Endothelial cell of umbilical vein (primary cell): Measurements from ENCODE around the gene SGPP1. TPM values are rescaled to one million over a fixed set of nuclear protein-coding genes. Genes with fewer than 3 reads are reported as not detected.

Source experiments
- BruUV-seq: library from RNA; stranded (reverse); fragments of 400-500 nt; replicated peaks from 2 replicates; lab custom pipeline; 2021; lab: Mats Ljungman, UMichigan
- CTCF ChIA-PET: fragments of 300-600, 350-600 bp; sonication (Branson Sonifier 250); formaldehyde crosslinking; loops from one replicate; lab custom pipeline; 2021; ENCODE audit warnings: antibody characterized with exemption, inconsistent platforms; lab: Charles Lee
- POLR2A ChIA-PET: fragments of 300-600, 350-600 bp; sonication (Branson Sonifier 250); formaldehyde crosslinking; loops from one replicate; lab custom pipeline; 2021; ENCODE audit warnings: antibody characterized with exemption, inconsistent platforms; lab: Charles Lee
- DNase-seq: peaks from one replicate; pipeline ENCODE4 v3.0.0-alpha.2; 2011; ENCODE audit warnings: low read depth, low spot score
- FAIRE-seq: peaks from 2 replicates; lab custom pipeline; 2011; peaks lifted over from hg19 to GRCh38; lab: Jason Lieb, UNC
- H2AFZ ChIP-seq: 2 replicates; pipeline ENCODE4 v1.6.0; 2012; ENCODE audit warnings: low read depth, low read length, control low read depth, inconsistent platforms
- H3K27ac ChIP-seq: 2 replicates; pipeline ENCODE4 v1.5.1; 2011; ENCODE audit warnings: low read depth, mild to moderate bottlenecking, control low read depth, low read length, moderate library complexity; ENCODE audit not compliant: insufficient read depth
- H3K27me3 ChIP-seq, 2 experiments: 2 replicates each; pipeline versions ENCODE4 v1.6.0 to v1.6.1; 2011; ENCODE audit warnings: low read length in 2 of 2, mixed read lengths in 1 of 2; ENCODE audit not compliant: control insufficient read depth in 2 of 2, insufficient read depth in 2 of 2
- H3K36me3 ChIP-seq, 2 experiments: 2 replicates in 1 of 2; 3 replicates in 1 of 2; pipeline ENCODE4 v1.5.1; 2011; ENCODE audit warnings: low read length in 2 of 2, mild to moderate bottlenecking in 1 of 2, moderate library complexity in 1 of 2; ENCODE audit not compliant: control insufficient read depth in 2 of 2, insufficient read depth in 2 of 2; ENCODE audit errors: extremely low read depth in 1 of 2
- H3K4me1 ChIP-seq: 3 replicates; pipeline ENCODE4 v1.5.1; 2011; ENCODE audit warnings: mild to moderate bottlenecking, low read length; ENCODE audit not compliant: control insufficient read depth, insufficient read depth; ENCODE audit errors: extremely low read depth
- H3K4me2 ChIP-seq: 2 replicates; pipeline ENCODE4 v1.6.1; 2011; ENCODE audit warnings: low read length, control low read depth, mixed read lengths; ENCODE audit not compliant: insufficient read depth
- H3K4me3 ChIP-seq, 3 experiments: fragments of 200-600 bp in 1 of 3; sonication (generic), shearing (Covaris generic) in 1 of 3; replicated peaks in 1 of 3; 2 replicates each; pipeline ENCODE4 v1.5.1; 2011 to 2016; ENCODE audit warnings: control low read depth in 3 of 3, low read length in 3 of 3, mild to moderate bottlenecking in 2 of 3, inconsistent platforms in 1 of 3, low read depth in 1 of 3, moderate library complexity in 1 of 3; ENCODE audit not compliant: insufficient read depth in 1 of 3
- H3K79me2 ChIP-seq: 2 replicates; pipeline ENCODE4 v1.6.0; 2012; ENCODE audit warnings: low read length, inconsistent platforms; ENCODE audit not compliant: control insufficient read depth, insufficient read depth
- H3K9ac ChIP-seq: replicated peaks from 2 replicates; pipeline ENCODE3; 2011; ENCODE audit warnings: low read length, control low read depth; ENCODE audit not compliant: insufficient read depth; ENCODE audit errors: extremely low read depth
- H3K9me1 ChIP-seq: replicated peaks from 3 replicates; pipeline ENCODE4 v1.6.0; 2011; ENCODE audit warnings: mild to moderate bottlenecking, low read length; ENCODE audit not compliant: control insufficient read depth, insufficient read depth; ENCODE audit errors: extremely low read depth
- H3K9me3 ChIP-seq: replicated peaks from 2 replicates; pipeline ENCODE4 v1.5.1; 2012; ENCODE audit warnings: low read length, inconsistent platforms; ENCODE audit not compliant: control insufficient read depth, insufficient read depth
- H4K20me1 ChIP-seq: replicated peaks from 2 replicates; pipeline ENCODE3; 2011; ENCODE audit warnings: mild to moderate bottlenecking, low read length; ENCODE audit not compliant: control insufficient read depth, insufficient read depth; ENCODE audit errors: extremely low read depth
- CTCF ChIP-seq, 2 donors: IDR thresholded peaks; 1 replicate in 1 of 2; 2 replicates in 1 of 2; pipeline ENCODE4 v1.5.1; 2011; ENCODE audit warnings: low read length in 2 of 2, mild to moderate bottlenecking in 2 of 2, moderate library complexity in 2 of 2, control low read depth in 1 of 2, inconsistent platforms in 1 of 2, low read depth in 1 of 2; ENCODE audit not compliant: insufficient read depth in 1 of 2; ENCODE audit errors: extremely low read depth in 1 of 2
- EZH2 ChIP-seq: IDR thresholded peaks from 2 replicates; pipeline ENCODE4 v1.6.1; 2012; ENCODE audit warnings: borderline replicate concordance, low read depth, mild to moderate bottlenecking, moderate library complexity, low read length, inconsistent platforms; ENCODE audit not compliant: severe bottlenecking
- FOS ChIP-seq: IDR thresholded peaks from 2 replicates; pipeline ENCODE4 v1.6.1; 2011; ENCODE audit warnings: mild to moderate bottlenecking, low read length, moderate library complexity, borderline replicate concordance; ENCODE audit not compliant: insufficient read depth
- GATA2 ChIP-seq: IDR thresholded peaks from 2 replicates; pipeline ENCODE4 v1.7.0; 2011; ENCODE audit warnings: low read depth, mild to moderate bottlenecking, moderate library complexity, mixed read lengths, low read length; ENCODE audit not compliant: insufficient read length, insufficient read depth
- MAX ChIP-seq: IDR thresholded peaks from 2 replicates; pipeline ENCODE4 v1.6.1; 2011; ENCODE audit not compliant: insufficient read depth, insufficient read length
- MYC ChIP-seq: IDR thresholded peaks from one replicate; pipeline ENCODE4 v1.6.1; 2011; ENCODE audit warnings: mild to moderate bottlenecking, low read depth, low read length
- POLR2A ChIP-seq: IDR thresholded peaks from 2 replicates; pipeline ENCODE4 v1.6.1; 2012; ENCODE audit warnings: low read depth, mild to moderate bottlenecking, control low read depth, low read length
- POLR2AphosphoS5 ChIP-seq: IDR thresholded peaks from 2 replicates; pipeline ENCODE4 v1.6.1; 2012; ENCODE audit warnings: low read depth, mild to moderate bottlenecking, control low read depth, low read length, moderate library complexity; ENCODE audit not compliant: insufficient read depth
- dilution Hi-C: fragments of 300-500 bp; cut with MboI; formaldehyde crosslinking; loops from one replicate; pipeline ENCODE4 v1.15.0; 2019; ENCODE audit warnings: low sequenced_read_pairs; ENCODE audit not compliant: extremely low pct_ligation_motif_present
- intact Hi-C: fragments of 100-400 bp; cut with micrococcal nuclease; formaldehyde crosslinking; loops from one replicate; pipeline ENCODE4 v1.10.0; 2022
- polyA plus RNA-seq, 4 experiments: library from polyadenylated mRNA; depleted of rRNA in 3 of 4; stranded (reverse) in 3 of 4; unstranded in 1 of 4; fragments of >200 nt; gene quantifications; 2 replicates each; pipeline versions ENCODE4 v1.2.1 to v1.2.3, GENCODE V29; 2011 to 2012; ENCODE audit warnings: missing spikeins in 1 of 4
- total RNA-seq: library from RNA; stranded (reverse); gene quantifications from 2 replicates; pipeline ENCODE4 v1.2.3, GENCODE V29; 2021

Gene SGPP1
- total and polyA plus RNA-seq, 2 donors (not counting 3 experiments of a cell fraction or from before 2014, with no cell fraction given) = 6.2 to 7.9 TPM

- H3K4me1 ChIP-seq = peaks cover 13% of the 10 kb centered on the region
- FAIRE-seq = no peak
- DNase-seq = no peak
- no peak overlapping the region for H3K4me2 ChIP-seq
- no peaks in the 10 kb centered on the region for H3K27me3 ChIP-seq
- TF ChIP-seq MAX (no peak), POLR2AphosphoS5 (no peak), GATA2 (no peak), EZH2 (no peak), FOS (no peak), MYC (no peak), CTCF (IDR thresholded peaks at IDR 0.05; ENCODE audit: extremely low read depth in 1 of 2, insufficient read depth in 1 of 2, low read depth in 1 of 2, low read length in 2 of 2) (no peak), POLR2A (no peak)
- H2AFZ ChIP-seq = no peak overlapping the region
- intact Hi-C loops = no loop called here
- no peaks in the 10 kb centered on the region for H4K20me1 ChIP-seq
- ChIA-PET POLR2A (interaction anchor here (0.8 kb wide), 1 partner anchor 68 kb away, joined by 3 read pairs; the partner anchor contains the start of gene WDR89), CTCF (interaction anchor here (1.4 to 1.8 kb wide), 3 partner anchors 13 to 26 kb away, joined by 5 to 7 read pairs (median 6); no protein-coding TSS in a partner anchor)
- dilution Hi-C loops = no loop called here
- no peak overlapping the region for H3K27ac ChIP-seq
- no TSS peak for BruUV-seq
- no peak overlapping the region for H3K4me3 ChIP-seq
- no peaks in the 10 kb centered on the region for H3K9me3 ChIP-seq
- no peaks in the 10 kb centered on the region for H3K36me3 ChIP-seq
- no peak overlapping the region for H3K9ac ChIP-seq
- peaks cover 8% of the 10 kb centered on the region for H3K79me2 ChIP-seq
- H3K9me1 ChIP-seq = no peaks in the 10 kb centered on the region
Observed at GRCh38 chr14:63709589-63709988, 18.3 kb downstream of the SGPP1 start.
